ENCODE data around the gene USP32. TPM values are rescaled to one million over a fixed set of nuclear protein-coding genes. Genes with fewer than 3 reads are reported as not detected.
"Not testable (repeated sequence)": the region's sequence is repeated elsewhere in the genome, so short reads cannot be mapped to it uniquely, and the experiment has no call there.

Gene USP32
- polyA plus RNA-seq, 4 donors: 10.3 to 21.9 (median 15.1) TPM

DNA sequence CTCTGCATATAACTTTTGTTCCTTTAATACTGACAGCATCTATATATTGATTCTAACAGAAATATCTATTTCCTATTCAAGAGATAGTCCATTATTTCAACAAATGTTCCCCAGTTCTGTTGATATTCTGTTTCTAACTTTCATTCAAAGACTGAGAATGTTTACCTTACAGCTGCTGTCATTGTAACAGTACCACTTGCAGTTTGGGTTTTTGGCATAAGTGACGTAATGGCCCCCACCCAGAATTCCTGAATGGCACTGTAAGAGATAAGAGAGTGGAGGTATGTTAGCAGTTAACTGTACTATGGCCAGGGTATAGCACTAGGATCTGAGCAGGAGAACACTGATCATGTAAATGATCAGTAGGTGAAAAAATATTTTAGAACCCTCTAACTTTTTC is 211.6 kb downstream of the USP32 start:
- not testable (repeated sequence) for H3K27ac ChIP-seq (ENCODE audit: low read depth in 1 of 3, low read length in 2 of 3); H3K27me3 ChIP-seq (ENCODE audit: control insufficient read depth in 3 of 3, insufficient read depth in 3 of 3, low read length in 3 of 3); H3K4me1 ChIP-seq (ENCODE audit: control insufficient read depth in 3 of 3, insufficient read depth in 2 of 3, low read depth in 1 of 3, low read length in 2 of 3); FAIRE-seq; H3K9me3 ChIP-seq (ENCODE audit: control insufficient read depth in 2 of 2, insufficient read depth in 1 of 2, low read depth in 1 of 2, low read length in 1 of 2); DNase-seq; H3K4me3 ChIP-seq (ENCODE audit: low read depth in 1 of 3, low read length in 3 of 3)
- 61 to 87% (median 82%) methylated on average over 1 of the region's 1 CpG for WGBS, 3 donors
- peaks cover 4 to 28% (median 13%) of the 10 kb centered on the region in 3 donors for H3K36me3 ChIP-seq (ENCODE audit: control insufficient read depth in 3 of 3, insufficient read depth in 2 of 3, low read depth in 1 of 3, low read length in 3 of 3)

GRCh38 chr17:60178180-60178579 is 213.8 kb downstream of the USP32 start:
- not testable (repeated sequence) for H3K4me3 ChIP-seq (ENCODE audit: low read depth in 1 of 3, low read length in 3 of 3); FAIRE-seq; DNase-seq; H3K4me1 ChIP-seq (ENCODE audit: control insufficient read depth in 3 of 3, insufficient read depth in 2 of 3, low read depth in 1 of 3, low read length in 2 of 3); H3K27ac ChIP-seq (ENCODE audit: low read depth in 1 of 3, low read length in 2 of 3); H3K9me3 ChIP-seq (ENCODE audit: control insufficient read depth in 2 of 2, insufficient read depth in 1 of 2, low read depth in 1 of 2, low read length in 1 of 2); H3K27me3 ChIP-seq (ENCODE audit: control insufficient read depth in 3 of 3, insufficient read depth in 3 of 3, low read length in 3 of 3)
- 88 to 93% (median 90%) methylated on average over 2 of the region's 2 CpGs for WGBS, 3 donors
- peaks cover 4 to 17% (median 10%) of the 10 kb centered on the region in 3 donors for H3K36me3 ChIP-seq (ENCODE audit: control insufficient read depth in 3 of 3, insufficient read depth in 2 of 3, low read depth in 1 of 3, low read length in 3 of 3)

DNA sequence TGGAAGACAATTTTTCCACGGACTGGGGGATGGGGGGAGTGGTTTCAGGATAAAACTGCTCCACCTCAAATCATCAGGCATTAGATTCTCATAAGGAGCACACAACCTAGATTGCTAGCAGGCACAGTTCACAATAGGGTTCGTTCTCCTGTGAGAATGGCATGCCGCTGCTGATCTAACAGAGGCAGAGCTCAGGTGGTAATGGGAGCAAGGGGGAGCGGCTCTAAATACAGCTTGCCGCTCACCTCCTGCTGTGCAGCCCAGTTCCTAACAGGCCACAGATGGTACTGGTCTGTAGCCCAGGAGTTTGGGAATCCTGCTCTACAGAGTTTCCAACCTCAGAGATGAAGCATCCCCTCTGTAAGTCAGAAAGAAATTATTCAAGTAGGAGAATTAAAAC is 215.2 kb downstream of the USP32 start:
- H3K4me1 ChIP-seq (ENCODE audit: control insufficient read depth in 3 of 3, insufficient read depth in 2 of 3, low read depth in 1 of 3, low read length in 2 of 3); H3K9me3 ChIP-seq (ENCODE audit: control insufficient read depth in 2 of 2, insufficient read depth in 1 of 2, low read depth in 1 of 2, low read length in 1 of 2); H3K27me3 ChIP-seq (ENCODE audit: control insufficient read depth in 3 of 3, insufficient read depth in 3 of 3, low read length in 3 of 3); FAIRE-seq; DNase-seq; H3K27ac ChIP-seq (ENCODE audit: low read depth in 1 of 3, low read length in 2 of 3); H3K36me3 ChIP-seq (ENCODE audit: control insufficient read depth in 3 of 3, insufficient read depth in 2 of 3, low read depth in 1 of 3, low read length in 3 of 3); H3K4me3 ChIP-seq (ENCODE audit: low read depth in 1 of 3, low read length in 3 of 3): not testable (repeated sequence)
- WGBS, 3 donors: 95 to 98% (median 95%) methylated on average over 5 of the region's 5 CpGs

- not testable (repeated sequence) for H3K4me3 ChIP-seq (ENCODE audit: low read depth in 1 of 3, low read length in 3 of 3); H3K27ac ChIP-seq (ENCODE audit: low read depth in 1 of 3, low read length in 2 of 3); H3K9me3 ChIP-seq (ENCODE audit: control insufficient read depth in 2 of 2, insufficient read depth in 1 of 2, low read depth in 1 of 2, low read length in 1 of 2); DNase-seq; FAIRE-seq; H3K36me3 ChIP-seq (ENCODE audit: control insufficient read depth in 3 of 3, insufficient read depth in 2 of 3, low read depth in 1 of 3, low read length in 3 of 3); H3K27me3 ChIP-seq (ENCODE audit: control insufficient read depth in 3 of 3, insufficient read depth in 3 of 3, low read length in 3 of 3)
- 94 to 97% (median 97%) methylated on average over 6 of the region's 6 CpGs for WGBS, 3 donors
- peaks cover 3 to 13% (median 4%) of the 10 kb centered on the region in 3 donors for H3K4me1 ChIP-seq (ENCODE audit: control insufficient read depth in 3 of 3, insufficient read depth in 2 of 3, low read depth in 1 of 3, low read length in 2 of 3)
Measured at GRCh38 chr17:60174767-60175166, 217.2 kb downstream of the USP32 start.

- H3K4me1 ChIP-seq (ENCODE audit: control insufficient read depth in 3 of 3, insufficient read depth in 2 of 3, low read depth in 1 of 3, low read length in 2 of 3): peaks cover 3 to 14% (median 4%) of the 10 kb centered on the region in 3 donors
- no peak overlapping the region for H3K27ac ChIP-seq (ENCODE audit: low read depth in 1 of 3, low read length in 2 of 3)
- H3K36me3 ChIP-seq (ENCODE audit: control insufficient read depth in 3 of 3, insufficient read depth in 2 of 3, low read depth in 1 of 3, low read length in 3 of 3): peaks cover 2 to 3% (median 3%) of the 10 kb centered on the region in 3 donors
- H3K4me3 ChIP-seq (ENCODE audit: low read depth in 1 of 3, low read length in 3 of 3): no peak overlapping the region
- DNase-seq (no peak), FAIRE-seq (no peak)
- no peaks in the 10 kb centered on the region for H3K27me3 ChIP-seq (ENCODE audit: control insufficient read depth in 3 of 3, insufficient read depth in 3 of 3, low read length in 3 of 3)
- 18 to 67% (median 39%) methylated on average over 3 of the region's 3 CpGs for WGBS, 3 donors
- H3K9me3 ChIP-seq (ENCODE audit: control insufficient read depth in 2 of 2, insufficient read depth in 1 of 2, low read depth in 1 of 2, low read length in 1 of 2): no peaks in the 10 kb centered on the region
Measured at GRCh38 chr17:60174035-60174434, 217.9 kb downstream of the USP32 start.

DNA sequence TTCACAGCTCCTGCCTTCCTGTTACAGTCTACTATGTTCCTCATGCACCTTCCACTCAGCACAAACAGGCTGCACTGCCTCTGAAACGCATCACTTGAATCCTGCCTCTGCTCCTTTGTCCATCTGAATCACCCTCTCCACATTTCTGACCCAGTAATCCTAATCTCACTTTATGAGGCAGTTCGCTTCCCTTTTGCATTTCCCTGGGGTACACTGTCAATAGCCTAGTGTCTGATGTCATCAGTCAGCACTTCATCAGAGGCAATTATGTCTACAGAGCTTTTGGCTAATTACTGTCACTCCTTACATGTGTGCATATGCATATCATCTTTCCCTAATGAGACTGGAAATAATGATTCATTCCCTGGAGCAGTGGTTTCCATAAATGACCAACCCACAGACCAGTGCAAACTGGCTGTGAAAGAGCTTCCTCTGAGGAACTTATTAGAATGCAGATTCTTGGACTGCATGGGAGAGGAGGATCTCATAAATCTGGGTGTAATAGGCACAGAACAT is 218.6 kb downstream of the USP32 start:
- WGBS, 3 donors: 44 to 56% (median 45%) methylated on average over 2 of the region's 2 CpGs
- Histone ChIP-seq H3K27ac (ENCODE audit: low read depth in 1 of 3, low read length in 2 of 3) (no peak overlapping the region), H3K4me1 (ENCODE audit: control insufficient read depth in 3 of 3, insufficient read depth in 2 of 3, low read depth in 1 of 3, low read length in 2 of 3) (peaks cover 3 to 14% (median 4%) of the 10 kb centered on the region in 3 donors), H3K4me3 (ENCODE audit: low read depth in 1 of 3, low read length in 3 of 3) (no peak overlapping the region), H3K36me3 (ENCODE audit: control insufficient read depth in 3 of 3, insufficient read depth in 2 of 3, low read depth in 1 of 3, low read length in 3 of 3) (peaks cover 1 to 2% (median 2%) of the 10 kb centered on the region in 3 donors), H3K9me3 (ENCODE audit: control insufficient read depth in 2 of 2, insufficient read depth in 1 of 2, low read depth in 1 of 2, low read length in 1 of 2) (no peaks in the 10 kb centered on the region), H3K27me3 (ENCODE audit: control insufficient read depth in 3 of 3, insufficient read depth in 3 of 3, low read length in 3 of 3) (no peaks in the 10 kb centered on the region)
- FAIRE-seq (no peak), DNase-seq (no peak)

- Histone ChIP-seq H3K27ac (ENCODE audit: low read depth in 1 of 3, low read length in 2 of 3) (no peak overlapping the region), H3K9me3 (ENCODE audit: control insufficient read depth in 2 of 2, insufficient read depth in 1 of 2, low read depth in 1 of 2, low read length in 1 of 2) (no peaks in the 10 kb centered on the region), H3K4me3 (ENCODE audit: low read depth in 1 of 3, low read length in 3 of 3) (no peak overlapping the region), H3K27me3 (ENCODE audit: control insufficient read depth in 3 of 3, insufficient read depth in 3 of 3, low read length in 3 of 3) (no peaks in the 10 kb centered on the region), H3K4me1 (ENCODE audit: control insufficient read depth in 3 of 3, insufficient read depth in 2 of 3, low read depth in 1 of 3, low read length in 2 of 3) (peaks cover 3 to 14% (median 4%) of the 10 kb centered on the region in 3 donors), H3K36me3 (ENCODE audit: control insufficient read depth in 3 of 3, insufficient read depth in 2 of 3, low read depth in 1 of 3, low read length in 3 of 3) (no peaks in the 10 kb centered on the region)
- FAIRE-seq (no peak), DNase-seq (no peak)
- 92 to 93% (median 92%) methylated on average over 8 of the region's 8 CpGs for WGBS, 3 donors
Measured at GRCh38 chr17:60171753-60172079, 220.2 kb downstream of the USP32 start.

GRCh38 chr17:60170835-60171752 is 220.8 kb downstream of the USP32 start:
- WGBS, 3 donors: 77 to 93% (median 80%) methylated on average over 8 of the region's 8 CpGs

More at GRCh38 chr17:60170835-60171752, 220.8 kb downstream of the USP32 start:
- DNase-seq (no peak), FAIRE-seq (no peak)
- no peaks in the 10 kb centered on the region for H3K36me3 ChIP-seq (ENCODE audit: control insufficient read depth in 3 of 3, insufficient read depth in 2 of 3, low read depth in 1 of 3, low read length in 3 of 3)
- peaks cover 3 to 14% (median 4%) of the 10 kb centered on the region in 3 donors for H3K4me1 ChIP-seq (ENCODE audit: control insufficient read depth in 3 of 3, insufficient read depth in 2 of 3, low read depth in 1 of 3, low read length in 2 of 3)
- H3K4me3 ChIP-seq (ENCODE audit: low read depth in 1 of 3, low read length in 3 of 3): no peak overlapping the region
- H3K27me3 ChIP-seq (ENCODE audit: control insufficient read depth in 3 of 3, insufficient read depth in 3 of 3, low read length in 3 of 3): no peaks in the 10 kb centered on the region
- no peaks in the 10 kb centered on the region for H3K9me3 ChIP-seq (ENCODE audit: control insufficient read depth in 2 of 2, insufficient read depth in 1 of 2, low read depth in 1 of 2, low read length in 1 of 2)
- no peak overlapping the region for H3K27ac ChIP-seq (ENCODE audit: low read depth in 1 of 3, low read length in 2 of 3)
